Measurements from ENCODE around the gene HSF2BP.
"Not testable (repeated sequence)": the region's sequence is repeated elsewhere in the genome, so short reads cannot be mapped to it uniquely, and the experiment has no call there.

HSF2BP gene

GRCh38 chr21:43659136-43660000 lies at the start of gene HSF2BP, which contains the start of gene RRP1B:
HSF2BP (minus strand) TSS chr21:43659488; CDS start chr21:43658096, 1,392 bp downstream.
RRP1B (plus strand) TSS chr21:43659560; CDS start chr21:43659665, 105 bp downstream.
- Mint-ChIP-seq H3K4me1 (ENCODE audit: low read depth) (peaks cover 46% of the 10 kb centered on the region), H3K27ac (peak within 1 kb of the TSS; percentile 96), H3K36me3 (ENCODE audit: low read depth) (peaks cover 47% of the 10 kb centered on the region), H3K9me3 (no peaks in the 10 kb centered on the region), H3K27me3 (no peaks in the 10 kb centered on the region), H3K4me3 (peak within 1 kb of the TSS; percentile 94)
- DNase-seq: peak; percentile 89

DNA sequence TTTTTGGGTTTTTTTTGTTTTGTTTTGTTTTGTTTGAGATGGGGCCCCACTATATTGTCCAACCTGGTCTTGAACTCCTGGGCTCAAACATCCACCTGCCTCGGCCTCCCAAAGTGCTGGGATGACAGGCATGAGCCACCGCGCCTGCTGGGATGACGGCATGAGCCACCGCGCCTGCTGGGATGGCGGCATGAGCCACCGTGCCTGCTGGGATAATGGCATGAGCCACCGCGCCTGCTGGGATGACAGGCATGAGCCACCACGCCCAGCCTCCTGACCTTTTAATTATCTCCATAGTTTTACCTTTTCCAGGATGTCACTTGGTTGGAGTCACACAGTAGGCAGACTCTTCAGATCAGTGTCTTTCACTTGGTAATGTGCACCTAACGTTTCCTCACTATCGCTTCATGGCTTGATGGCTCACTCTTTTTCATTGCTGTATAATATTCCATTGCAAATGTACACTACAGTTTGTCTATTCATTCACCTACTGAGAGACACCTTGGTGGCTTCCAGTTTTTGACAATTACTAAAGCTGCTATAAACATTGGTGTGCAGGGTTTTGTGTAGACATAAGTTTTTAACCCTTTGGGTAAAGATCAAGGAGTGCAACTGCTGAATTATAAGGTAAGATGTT lies 49.6 kb upstream of the HSF2BP start:
- DNase-seq: no peak
- H3K4me1 Mint-ChIP-seq (ENCODE audit: low read depth): no peaks in the 10 kb centered on the region
- H3K4me3 Mint-ChIP-seq: no peak overlapping the region
- no peaks in the 10 kb centered on the region for H3K9me3 Mint-ChIP-seq
- H3K27me3 Mint-ChIP-seq: no peaks in the 10 kb centered on the region
- no peaks in the 10 kb centered on the region for H3K36me3 Mint-ChIP-seq (ENCODE audit: low read depth)
- H3K27ac Mint-ChIP-seq: no peak overlapping the region

DNA sequence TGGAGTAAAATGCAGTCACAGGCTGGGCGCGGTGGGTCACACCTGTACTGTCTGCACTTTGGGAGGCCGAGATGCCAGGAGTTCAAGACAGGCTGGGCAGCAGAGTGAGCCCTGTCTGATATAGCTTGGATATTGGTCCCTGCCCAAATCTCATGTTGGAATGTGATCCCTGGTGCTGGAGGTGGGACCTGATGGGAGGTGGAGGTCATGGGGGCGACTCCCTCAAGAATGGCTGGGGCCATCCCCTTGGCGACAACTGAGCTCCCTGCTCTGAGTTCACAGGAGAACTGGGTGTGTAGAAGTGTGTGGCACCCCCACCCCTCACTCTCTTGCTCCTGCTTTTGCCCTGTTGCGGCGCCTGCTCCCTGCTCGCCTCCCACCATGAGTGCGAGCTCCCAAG lies 48.2 kb upstream of the HSF2BP start:
- no peak overlapping the region for H3K27ac Mint-ChIP-seq
- H3K9me3 Mint-ChIP-seq: no peaks in the 10 kb centered on the region
- H3K4me1 Mint-ChIP-seq (ENCODE audit: low read depth): peaks cover 5% of the 10 kb centered on the region
- H3K36me3 Mint-ChIP-seq (ENCODE audit: low read depth): no peaks in the 10 kb centered on the region
- no peak for DNase-seq
- H3K27me3 Mint-ChIP-seq: peaks cover 5% of the 10 kb centered on the region
- no peak overlapping the region for H3K4me3 Mint-ChIP-seq

DNA sequence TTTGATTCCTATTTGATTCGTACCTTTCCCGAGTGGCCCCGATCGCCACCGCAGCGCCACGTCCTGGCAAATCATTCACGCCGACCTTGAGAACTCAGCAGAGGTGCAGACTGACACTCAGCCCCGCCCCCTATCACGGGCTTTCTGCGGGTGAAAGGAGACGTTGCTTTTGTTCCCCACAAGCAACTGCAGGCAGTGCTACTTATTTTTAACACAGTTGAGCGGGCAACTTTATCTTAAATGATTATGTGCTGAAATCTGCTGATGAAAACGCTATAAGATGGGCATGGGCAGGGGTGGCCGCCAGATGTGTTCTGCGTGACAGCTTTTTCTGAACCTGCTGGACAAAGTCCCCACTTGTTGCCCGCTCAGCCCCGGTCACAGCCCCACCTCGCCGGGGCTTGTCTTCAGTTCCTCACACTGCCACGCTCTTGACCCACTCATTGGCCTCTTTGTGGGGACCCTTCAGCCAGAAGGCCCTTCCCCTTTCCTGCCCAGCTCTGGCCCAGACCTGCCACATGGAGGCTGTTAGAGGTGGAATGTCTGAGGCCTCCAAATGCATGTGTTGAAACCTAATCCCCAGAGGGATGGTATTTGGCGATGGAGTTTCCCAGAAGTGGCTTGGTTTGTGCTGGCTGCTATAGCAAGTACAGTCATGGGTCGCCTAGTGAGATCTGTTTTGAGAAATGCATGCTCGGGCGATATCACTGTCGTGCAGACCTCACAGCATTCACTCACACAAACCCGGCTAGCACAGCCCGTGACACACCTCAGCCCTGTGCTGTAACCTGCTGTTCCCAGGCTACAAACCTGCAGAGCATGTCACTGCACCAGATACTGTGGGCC lies 44.0 kb upstream of the HSF2BP start:
- H3K4me3 Mint-ChIP-seq: no peak overlapping the region
- no peak for DNase-seq

DNA sequence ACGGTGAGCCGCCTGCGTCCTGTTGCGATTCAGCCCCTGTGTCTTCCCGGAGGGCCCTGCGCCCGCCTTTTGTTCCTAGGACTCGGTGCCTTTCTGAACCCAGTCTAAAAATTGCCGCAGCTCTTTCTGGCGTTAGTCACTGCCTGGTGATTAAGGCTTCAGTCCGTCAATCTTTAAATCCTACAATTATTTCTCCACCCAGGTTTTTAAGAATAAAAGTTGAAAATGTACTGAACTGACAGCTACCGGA lies 43.4 kb upstream of the HSF2BP start:
- no peaks in the 10 kb centered on the region for H3K9me3 Mint-ChIP-seq
- no peak overlapping the region for H3K27ac Mint-ChIP-seq
- peaks cover 15% of the 10 kb centered on the region for H3K36me3 Mint-ChIP-seq (ENCODE audit: low read depth)
- no peak overlapping the region for H3K4me3 Mint-ChIP-seq
- no peak for DNase-seq
- H3K27me3 Mint-ChIP-seq: peaks cover 5% of the 10 kb centered on the region
- peaks cover 16% of the 10 kb centered on the region for H3K4me1 Mint-ChIP-seq (ENCODE audit: low read depth)

More for the DNA sequence above, 44.0 kb upstream of the HSF2BP start:
- peaks cover 14% of the 10 kb centered on the region for H3K4me1 Mint-ChIP-seq (ENCODE audit: low read depth)
- H3K36me3 Mint-ChIP-seq (ENCODE audit: low read depth): peaks cover 9% of the 10 kb centered on the region
- no peaks in the 10 kb centered on the region for H3K9me3 Mint-ChIP-seq
- H3K27me3 Mint-ChIP-seq: peaks cover 5% of the 10 kb centered on the region
- no peak overlapping the region for H3K27ac Mint-ChIP-seq

- Mint-ChIP-seq H3K27ac (no peak overlapping the region), H3K36me3 (ENCODE audit: low read depth) (peaks cover 19% of the 10 kb centered on the region), H3K9me3 (no peaks in the 10 kb centered on the region), H3K4me3 (no peak overlapping the region), H3K27me3 (peaks cover 5% of the 10 kb centered on the region), H3K4me1 (ENCODE audit: low read depth) (peaks cover 20% of the 10 kb centered on the region)
- DNase-seq: no peak
Observed at GRCh38 chr21:43701936-43702784, 42.9 kb upstream of the HSF2BP start.

GRCh38 chr21:43699933-43700599 lies 40.8 kb upstream of the HSF2BP start:
- DNase-seq: no peak
- Mint-ChIP-seq H3K27me3 (peaks cover 5% of the 10 kb centered on the region), H3K36me3 (ENCODE audit: low read depth) (peaks cover 40% of the 10 kb centered on the region), H3K9me3 (no peaks in the 10 kb centered on the region), H3K4me3 (no peak overlapping the region), H3K27ac (peak overlapping the region; percentile 12), H3K4me1 (ENCODE audit: low read depth) (peaks cover 22% of the 10 kb centered on the region)

- H3K9me3 Mint-ChIP-seq, H3K27me3 Mint-ChIP-seq, H3K27ac Mint-ChIP-seq, H3K4me3 Mint-ChIP-seq, DNase-seq: not testable (repeated sequence)
- Mint-ChIP-seq H3K36me3 (ENCODE audit: low read depth) (peaks cover 46% of the 10 kb centered on the region), H3K4me1 (ENCODE audit: low read depth) (peaks cover 22% of the 10 kb centered on the region)
Observed at GRCh38 chr21:43699492-43699777, 40.1 kb upstream of the HSF2BP start.

DNA sequence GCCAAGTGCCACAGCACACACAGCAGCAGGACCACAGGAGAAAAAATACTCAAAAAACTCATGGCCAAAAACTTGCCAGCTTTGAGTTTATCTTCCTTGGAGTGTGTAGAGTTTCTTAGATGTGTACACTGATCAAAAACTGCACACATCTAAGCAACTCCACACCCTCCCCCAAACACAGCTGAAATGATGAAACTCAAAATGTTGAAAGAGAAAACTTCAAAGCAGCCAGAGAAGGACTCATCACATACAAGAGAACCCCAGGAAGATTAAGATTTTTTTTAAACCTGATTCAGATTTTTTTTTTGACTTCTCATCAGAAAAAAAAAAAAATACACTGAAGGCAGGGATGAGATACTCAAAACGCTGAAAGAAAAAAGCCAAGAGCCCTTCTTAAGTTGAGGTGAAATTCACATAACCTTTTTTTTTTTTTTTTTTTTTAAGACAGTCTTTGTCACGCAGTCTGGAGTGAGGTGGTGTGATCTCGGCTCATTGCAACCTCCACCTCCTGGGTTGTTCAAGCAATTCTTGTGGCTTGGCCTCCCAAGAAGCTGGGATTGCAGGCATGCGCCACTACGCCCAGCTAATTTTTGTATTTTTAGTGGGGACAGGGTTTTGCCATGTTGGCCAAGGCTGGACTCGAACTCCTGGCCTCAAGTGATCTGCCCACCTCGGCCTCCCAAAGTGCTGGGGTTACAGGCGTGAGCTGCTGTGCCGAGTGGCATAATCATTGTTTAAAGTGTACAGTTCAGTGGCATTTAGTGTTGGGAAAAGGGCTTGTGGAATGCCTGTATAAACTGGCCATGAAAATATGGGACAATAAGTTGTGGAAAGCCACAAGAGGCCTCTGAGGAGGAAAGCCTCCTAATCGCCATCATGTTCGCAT lies 38.7 kb upstream of the HSF2BP start:
- peaks cover 61% of the 10 kb centered on the region for H3K36me3 Mint-ChIP-seq (ENCODE audit: low read depth)
- H3K27ac Mint-ChIP-seq: peak overlapping the region; percentile 40
- no peak for DNase-seq
- no peak overlapping the region for H3K4me3 Mint-ChIP-seq
- H3K4me1 Mint-ChIP-seq (ENCODE audit: low read depth): peaks cover 21% of the 10 kb centered on the region
- peaks cover 5% of the 10 kb centered on the region for H3K27me3 Mint-ChIP-seq
- H3K9me3 Mint-ChIP-seq: no peaks in the 10 kb centered on the region

DNA sequence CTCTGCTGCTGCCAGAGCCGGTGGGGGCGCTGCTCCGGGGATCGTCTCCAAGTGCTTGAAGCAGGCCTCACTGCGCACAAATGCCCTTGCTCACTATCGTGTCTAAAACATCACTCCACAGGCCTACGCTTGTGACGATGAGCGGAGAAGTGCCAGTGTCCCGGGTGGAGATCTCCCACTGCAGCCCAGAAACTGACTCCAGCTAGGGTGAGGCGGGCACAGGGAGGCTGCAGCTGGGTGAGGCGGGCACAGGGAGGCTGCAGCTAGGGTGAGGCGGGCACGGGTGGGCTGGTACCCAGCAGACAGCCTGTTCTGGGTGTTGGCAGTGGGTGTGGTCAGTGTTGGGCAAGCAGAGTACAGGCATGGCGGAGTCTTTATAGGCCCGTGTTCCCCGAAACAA lies 36.9 kb upstream of the HSF2BP start:
- Mint-ChIP-seq H3K9me3 (no peaks in the 10 kb centered on the region), H3K4me1 (ENCODE audit: low read depth) (peaks cover 15% of the 10 kb centered on the region), H3K4me3 (no peak overlapping the region), H3K36me3 (ENCODE audit: low read depth) (peaks cover 79% of the 10 kb centered on the region), H3K27ac (no peak overlapping the region), H3K27me3 (no peaks in the 10 kb centered on the region)
- DNase-seq: no peak

- H3K4me1 Mint-ChIP-seq (ENCODE audit: low read depth): peaks cover 12% of the 10 kb centered on the region
- no peak for DNase-seq
- H3K4me3 Mint-ChIP-seq: no peak overlapping the region
- peaks cover 95% of the 10 kb centered on the region for H3K36me3 Mint-ChIP-seq (ENCODE audit: low read depth)
- no peak overlapping the region for H3K27ac Mint-ChIP-seq
- H3K27me3 Mint-ChIP-seq: no peaks in the 10 kb centered on the region
- H3K9me3 Mint-ChIP-seq: no peaks in the 10 kb centered on the region
Observed at GRCh38 chr21:43694437-43695079, 35.3 kb upstream of the HSF2BP start.

GRCh38 chr21:43693981-43694380 lies 34.7 kb upstream of the HSF2BP start:
- Mint-ChIP-seq H3K4me1 (ENCODE audit: low read depth) (peaks cover 11% of the 10 kb centered on the region), H3K27ac (no peak overlapping the region), H3K27me3 (no peaks in the 10 kb centered on the region), H3K9me3 (no peaks in the 10 kb centered on the region), H3K4me3 (no peak overlapping the region), H3K36me3 (ENCODE audit: low read depth) (peaks cover 99% of the 10 kb centered on the region)
- DNase-seq: no peak

- H3K27ac Mint-ChIP-seq: no peak overlapping the region
- DNase-seq: no peak
- no peaks in the 10 kb centered on the region for H3K9me3 Mint-ChIP-seq
- H3K36me3 Mint-ChIP-seq (ENCODE audit: low read depth): peaks cover 99% of the 10 kb centered on the region
- peaks cover 8% of the 10 kb centered on the region for H3K4me1 Mint-ChIP-seq (ENCODE audit: low read depth)
- H3K27me3 Mint-ChIP-seq: no peaks in the 10 kb centered on the region
- H3K4me3 Mint-ChIP-seq: no peak overlapping the region
Observed at GRCh38 chr21:43692949-43693348, 33.7 kb upstream of the HSF2BP start.

Data from activated T-cell treated with anti-CD3 and anti-CD28 coated beads, Interleukin-2, amount 50 U/mL, for 24 hours (primary cell).